NCI-H510A treated with DMSO at 0.1 percent for 48 hours (cell line): ENCODE measurements around the gene YAE1.

ENCODE experiments used
- DNase-seq: peaks from one replicate; lab custom pipeline; 2025; lab: John Stamatoyannopoulos, UW

Gene YAE1

GRCh38 chr7:39608278-39608677, 42.1 kb downstream of the YAE1 start:
- DNase-seq: no peak

GRCh38 chr7:39609113-39609934, 43.1 kb downstream of the YAE1 start:
- DNase-seq: no peak

DNA sequence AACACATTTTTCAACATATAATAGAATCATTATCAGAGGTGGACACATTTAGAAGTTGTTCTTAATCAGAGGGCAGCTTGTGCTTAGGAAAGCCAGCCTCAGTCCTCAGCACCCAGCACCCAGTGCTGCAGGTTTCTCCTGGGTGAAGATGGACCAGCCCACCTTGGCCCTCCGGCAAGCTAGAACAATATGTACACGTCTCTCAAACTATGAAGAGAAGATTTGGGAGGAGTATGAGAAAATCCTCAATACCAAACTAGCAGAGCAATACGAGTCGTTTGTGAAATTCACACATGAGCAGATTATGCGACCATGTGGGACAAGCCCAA, 43.7 kb downstream of the YAE1 start:
- DNase-seq: no peak

GRCh38 chr7:39613577-39613976, 47.4 kb downstream of the YAE1 start:
- no peak for DNase-seq

DNA sequence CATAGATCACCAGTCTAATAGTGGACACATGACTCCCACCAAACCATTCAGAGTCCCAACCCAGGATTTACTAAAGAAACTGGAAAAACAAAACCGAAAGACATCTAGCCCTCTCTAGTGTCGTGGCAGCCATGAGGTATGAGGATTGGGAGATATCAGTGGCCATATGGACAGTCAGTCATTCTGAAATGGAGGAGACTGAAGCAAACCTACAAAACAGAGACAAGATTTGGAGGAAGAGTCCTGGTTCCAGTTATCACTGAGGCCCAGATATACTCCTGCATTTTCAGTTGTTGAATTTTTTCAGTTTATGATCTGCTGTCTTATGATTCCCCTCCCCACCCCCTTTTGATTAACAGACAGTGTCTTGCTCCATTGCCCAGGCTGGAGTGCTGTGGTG, 48.1 kb downstream of the YAE1 start:
- no peak for DNase-seq

DNA sequence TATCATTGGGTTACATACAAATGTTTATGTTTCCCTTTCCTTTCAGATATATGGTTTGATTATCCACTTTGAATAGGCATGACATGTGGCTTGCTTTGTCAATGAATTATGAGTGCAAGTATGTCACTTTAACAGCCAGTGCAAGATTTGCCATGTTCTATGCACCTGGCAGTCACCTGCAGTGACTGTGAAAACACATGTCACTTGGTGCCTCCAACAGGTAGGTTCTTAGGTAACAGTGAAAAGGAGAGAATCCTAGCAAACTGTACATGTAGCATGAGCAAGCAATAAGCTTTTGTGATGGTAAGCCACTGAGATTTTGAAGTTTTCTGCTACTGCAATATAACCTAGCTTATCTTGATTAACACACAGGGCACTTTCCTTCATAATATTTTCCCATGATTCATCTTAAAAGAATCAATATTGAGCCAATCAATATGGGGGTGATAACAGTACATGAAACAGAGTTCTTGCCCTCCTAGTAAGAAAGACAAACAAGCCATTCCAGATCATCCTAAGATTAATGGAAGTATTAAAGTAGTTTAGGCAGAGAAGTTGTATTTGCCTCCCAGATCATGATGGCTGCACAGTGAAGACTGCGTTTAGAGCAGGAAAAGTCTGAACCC, 49.3 kb downstream of the YAE1 start:
- no peak for DNase-seq

GRCh38 chr7:39616138-39616537, 49.9 kb downstream of the YAE1 start:
- no peak for DNase-seq

DNA sequence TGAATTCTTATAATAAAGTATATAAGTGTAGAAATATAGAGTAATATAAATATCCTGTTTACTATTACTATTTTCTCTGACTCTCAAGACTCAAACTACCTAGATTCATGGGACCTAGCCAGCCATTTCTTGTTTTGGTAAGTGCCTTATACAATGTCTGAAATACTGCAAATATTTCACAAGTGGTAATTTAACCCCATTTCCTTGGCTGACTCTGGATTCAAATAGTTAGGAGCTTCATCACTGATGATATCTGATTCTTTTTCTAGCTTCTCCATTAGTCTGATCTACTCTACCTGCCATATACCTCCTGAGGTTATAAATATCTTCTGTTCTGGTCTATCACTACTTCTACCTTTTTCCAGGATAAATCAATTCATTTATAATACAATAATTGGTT, 50.8 kb downstream of the YAE1 start:
- DNase-seq: no peak

GRCh38 chr7:39618868-39619267, 52.7 kb downstream of the YAE1 start:
- no peak for DNase-seq

DNA sequence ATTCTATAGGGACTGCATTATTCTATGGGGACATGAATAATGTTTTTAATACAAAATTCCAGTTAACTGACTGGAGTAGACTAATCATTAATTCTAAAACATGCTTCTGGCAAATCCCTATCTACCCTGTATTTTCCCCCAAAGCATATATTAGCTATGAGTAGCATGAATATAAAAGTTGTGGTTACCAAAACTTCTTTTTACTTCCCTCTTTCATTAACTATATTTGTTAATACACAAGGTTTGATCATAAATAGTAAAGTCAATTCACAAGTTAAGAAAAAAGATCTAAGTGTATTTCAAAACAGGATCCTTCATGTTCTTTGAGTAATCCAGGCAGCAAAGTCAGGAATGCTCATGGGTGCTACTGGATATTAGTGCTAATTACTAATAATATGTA, 54.3 kb downstream of the YAE1 start:
- no peak for DNase-seq

DNA sequence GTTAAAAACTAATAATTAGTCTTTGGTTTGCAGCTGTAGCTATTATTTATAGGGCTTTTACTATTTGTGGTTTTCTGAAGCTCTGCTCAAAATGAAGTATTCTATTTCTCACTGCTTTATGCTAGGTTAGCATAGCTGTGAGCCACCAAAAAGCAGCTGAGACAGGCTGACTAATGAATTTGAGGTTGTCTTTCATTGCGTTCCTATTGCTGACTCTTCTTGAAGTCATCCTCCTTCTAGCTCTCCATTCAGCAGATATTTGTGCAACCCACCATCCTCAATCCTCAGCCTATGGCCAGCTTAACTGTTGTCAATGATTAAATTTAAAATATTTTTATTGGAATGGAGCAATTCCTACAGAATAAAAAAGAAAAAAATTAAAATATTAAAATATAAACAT, 55.1 kb downstream of the YAE1 start:
- no peak for DNase-seq

DNA sequence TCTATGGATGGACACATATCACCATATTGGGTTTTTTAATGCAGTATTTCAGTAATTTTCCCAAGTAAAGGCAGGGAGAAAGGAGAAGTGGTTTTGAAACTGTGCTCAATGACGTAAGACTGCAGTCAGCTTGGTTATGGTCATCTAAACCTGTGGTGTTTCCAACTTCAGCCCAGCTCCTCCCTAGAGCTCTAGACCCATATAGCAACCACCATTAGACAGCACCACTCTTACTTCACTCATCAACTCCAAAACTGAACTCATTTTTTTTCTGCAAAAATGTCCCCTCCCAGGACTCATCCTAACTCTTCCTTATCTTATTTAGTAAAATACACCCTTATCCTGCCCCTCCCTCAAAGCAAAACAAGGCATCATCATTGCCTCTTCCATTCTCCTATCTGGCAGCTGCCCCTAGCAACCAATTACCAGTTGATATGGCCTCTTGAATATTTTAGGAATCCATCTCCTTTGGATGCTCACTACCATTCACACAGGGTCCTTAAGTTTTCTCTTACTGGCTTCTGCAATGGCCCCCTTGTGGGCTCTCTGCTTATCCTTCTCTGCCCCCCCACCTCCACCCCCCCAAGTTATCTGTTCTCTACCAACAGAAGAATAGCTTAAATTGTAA, 55.7 kb downstream of the YAE1 start:
- no peak for DNase-seq
